ENCODE data around the gene ABLIM2.

DNA sequence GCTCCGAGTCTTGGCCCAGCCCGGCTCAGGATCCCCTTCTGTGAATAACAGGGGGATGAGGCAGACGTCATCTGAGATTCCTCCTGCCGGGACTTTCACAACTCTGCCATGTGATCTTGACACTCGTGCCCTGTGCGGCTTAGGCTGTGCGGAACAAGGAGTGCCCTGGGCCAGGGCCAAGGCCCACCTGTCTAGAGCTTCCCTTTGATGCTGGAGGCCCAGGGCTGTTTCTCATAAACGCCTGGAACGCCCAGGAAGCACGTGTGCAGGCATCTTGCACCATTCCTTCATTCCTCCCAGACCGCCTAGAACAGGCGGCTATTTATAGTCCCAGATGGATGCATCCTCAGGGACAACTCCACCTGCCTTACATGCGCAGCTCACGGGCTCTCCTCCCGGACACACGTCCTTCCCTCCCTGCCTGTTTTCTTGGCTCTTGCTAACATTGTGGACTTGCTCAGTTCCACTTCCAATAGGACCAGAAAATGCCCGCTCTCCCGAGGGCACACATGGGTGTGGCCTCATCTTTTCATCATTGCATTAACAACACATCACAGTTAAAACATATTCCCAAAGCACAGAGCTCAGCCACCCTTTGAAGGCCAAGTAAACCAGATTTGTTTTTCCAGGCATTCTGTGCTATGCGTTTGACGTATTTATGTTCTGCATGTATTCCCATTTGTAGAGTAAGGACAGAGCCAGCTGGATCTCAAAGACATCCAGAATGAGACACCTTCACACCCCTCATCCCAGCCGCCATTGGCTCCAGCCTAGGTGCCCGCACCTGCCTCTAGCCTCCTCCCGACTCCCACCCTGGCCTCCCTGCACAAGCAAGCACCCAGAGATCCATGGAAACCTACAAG is 57.2 kb downstream of the ABLIM2 start:
- no peak for TF ChIP-seq POLR2A (IDR thresholded peaks at IDR 0.05)
- TF ChIP-seq, protein P1, sequence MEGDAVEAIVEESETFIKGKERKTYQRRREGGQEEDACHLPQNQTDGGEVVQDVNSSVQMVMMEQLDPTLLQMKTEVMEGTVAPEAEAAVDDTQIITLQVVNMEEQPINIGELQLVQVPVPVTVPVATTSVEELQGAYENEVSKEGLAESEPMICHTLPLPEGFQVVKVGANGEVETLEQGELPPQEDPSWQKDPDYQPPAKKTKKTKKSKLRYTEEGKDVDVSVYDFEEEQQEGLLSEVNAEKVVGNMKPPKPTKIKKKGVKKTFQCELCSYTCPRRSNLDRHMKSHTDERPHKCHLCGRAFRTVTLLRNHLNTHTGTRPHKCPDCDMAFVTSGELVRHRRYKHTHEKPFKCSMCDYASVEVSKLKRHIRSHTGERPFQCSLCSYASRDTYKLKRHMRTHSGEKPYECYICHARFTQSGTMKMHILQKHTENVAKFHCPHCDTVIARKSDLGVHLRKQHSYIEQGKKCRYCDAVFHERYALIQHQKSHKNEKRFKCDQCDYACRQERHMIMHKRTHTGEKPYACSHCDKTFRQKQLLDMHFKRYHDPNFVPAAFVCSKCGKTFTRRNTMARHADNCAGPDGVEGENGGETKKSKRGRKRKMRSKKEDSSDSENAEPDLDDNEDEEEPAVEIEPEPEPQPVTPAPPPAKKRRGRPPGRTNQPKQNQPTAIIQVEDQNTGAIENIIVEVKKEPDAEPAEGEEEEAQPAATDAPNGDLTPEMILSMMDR (IDR thresholded peaks at IDR 0.05): no peak
